ENCODE results near the gene CPNE5. TPM values are rescaled to one million over a fixed set of nuclear protein-coding genes. Genes with fewer than 3 reads are reported as not detected.

Gene CPNE5
- total RNA-seq, 2 donors from 2014 or later: 3.9 to 64.5 TPM

GRCh38 chr6:36692220-36692619 lies 147.0 kb downstream of the CPNE5 start:
- Histone ChIP-seq H3K9me3 (no peaks in the 10 kb centered on the region), H3K4me1 (replicated peaks) (no peaks in the 10 kb centered on the region), H3K4me3 (no peak overlapping the region), H3K36me3 (no peaks in the 10 kb centered on the region), H3K27ac (no peak overlapping the region), H3K27me3 (replicated peaks; ENCODE audit: insufficient read depth) (no peaks in the 10 kb centered on the region)
- intact Hi-C loops (cut with DNase I): no loop called here
- TF ChIP-seq POLR2A (IDR thresholded peaks at IDR 0.05) (no peak), POLR2AphosphoS5 (IDR thresholded peaks at IDR 0.05) (no peak), CTCF (IDR thresholded peaks at IDR 0.05) (no peak)
- no peak for DNase-seq (ENCODE audit: low spot score)
- WGBS: 84% methylated on average over 3 of the region's 3 CpGs

GRCh38 chr6:36691612-36692011 lies 147.6 kb downstream of the CPNE5 start:
- TF ChIP-seq POLR2AphosphoS5 (IDR thresholded peaks at IDR 0.05) (no peak), CTCF (IDR thresholded peaks at IDR 0.05) (no peak), POLR2A (IDR thresholded peaks at IDR 0.05) (no peak)
- no peaks in the 10 kb centered on the region for H3K27me3 ChIP-seq (replicated peaks; ENCODE audit: insufficient read depth)
- H3K4me1 ChIP-seq (replicated peaks): no peaks in the 10 kb centered on the region
- H3K4me3 ChIP-seq: no peak overlapping the region
- intact Hi-C loops (cut with DNase I): no loop called here
- DNase-seq (ENCODE audit: low spot score): no peak
- H3K36me3 ChIP-seq: peaks cover 0 to 3% of the 10 kb centered on the region in 2 donors
- H3K9me3 ChIP-seq: no peaks in the 10 kb centered on the region
- H3K27ac ChIP-seq: no peak overlapping the region
- 92% methylated on average over 2 of the region's 2 CpGs for WGBS

GRCh38 chr6:36691011-36691410 lies 148.2 kb downstream of the CPNE5 start:
- H3K9me3 ChIP-seq: no peaks in the 10 kb centered on the region
- H3K4me1 ChIP-seq (replicated peaks): no peaks in the 10 kb centered on the region
- no peak overlapping the region for H3K27ac ChIP-seq
- TF ChIP-seq CTCF (IDR thresholded peaks at IDR 0.05): no peak
- no peak for TF ChIP-seq POLR2A (IDR thresholded peaks at IDR 0.05)
- no peak for TF ChIP-seq POLR2AphosphoS5 (IDR thresholded peaks at IDR 0.05)
- H3K36me3 ChIP-seq: peaks cover 3 to 8% of the 10 kb centered on the region in 2 donors
- intact Hi-C loops (cut with DNase I): no loop called here
- H3K4me3 ChIP-seq: no peak overlapping the region
- DNase-seq (ENCODE audit: low spot score): no peak
- 88% methylated on average over 4 of the region's 4 CpGs for WGBS
- H3K27me3 ChIP-seq (replicated peaks; ENCODE audit: insufficient read depth): no peaks in the 10 kb centered on the region

Other genes starting within 250 kb of the CPNE5 start
- gene SRSF3, start 245.1 kb downstream of the CPNE5 start, total RNA-seq: 100 to 1,000 TPM; 111 to 153 TPM
- gene CDKN1A, start 160.7 kb downstream of the CPNE5 start, total RNA-seq: 100 to 1,000 TPM in 1 of 2 donors, 10 to 100 TPM in 1; 69.7 to 148 TPM
- gene RAB44, start 141.6 kb downstream of the CPNE5 start, total RNA-seq: under 1 TPM; 0.14 to 0.45 TPM
- gene PPIL1, start 35.4 kb upstream of the CPNE5 start, total RNA-seq: 10 to 100 TPM; 18.7 to 35.9 TPM
- 10 to 100 TPM; 54.9 to 96.9 TPM for gene C6orf89, start 46.5 kb upstream of the CPNE5 start, total RNA-seq
- gene PI16, start 115.3 kb upstream of the CPNE5 start, total RNA-seq: 10 to 100 TPM in 1 of 2 donors, 1 to 10 TPM in 1; 7.9 to 18.0 TPM
- gene MTCH1, start 146.8 kb upstream of the CPNE5 start, total RNA-seq: 100 to 1,000 TPM; 269 to 367 TPM
- 10 to 100 TPM in 1 of 2 donors, 1 to 10 TPM in 1; 3.4 to 17.9 TPM for gene FGD2, start 166.2 kb upstream of the CPNE5 start, total RNA-seq

Data from prostate gland (tissue), 2 donors.